ENCODE measurements around the gene TNKS2.

The TNKS2 gene

DNA sequence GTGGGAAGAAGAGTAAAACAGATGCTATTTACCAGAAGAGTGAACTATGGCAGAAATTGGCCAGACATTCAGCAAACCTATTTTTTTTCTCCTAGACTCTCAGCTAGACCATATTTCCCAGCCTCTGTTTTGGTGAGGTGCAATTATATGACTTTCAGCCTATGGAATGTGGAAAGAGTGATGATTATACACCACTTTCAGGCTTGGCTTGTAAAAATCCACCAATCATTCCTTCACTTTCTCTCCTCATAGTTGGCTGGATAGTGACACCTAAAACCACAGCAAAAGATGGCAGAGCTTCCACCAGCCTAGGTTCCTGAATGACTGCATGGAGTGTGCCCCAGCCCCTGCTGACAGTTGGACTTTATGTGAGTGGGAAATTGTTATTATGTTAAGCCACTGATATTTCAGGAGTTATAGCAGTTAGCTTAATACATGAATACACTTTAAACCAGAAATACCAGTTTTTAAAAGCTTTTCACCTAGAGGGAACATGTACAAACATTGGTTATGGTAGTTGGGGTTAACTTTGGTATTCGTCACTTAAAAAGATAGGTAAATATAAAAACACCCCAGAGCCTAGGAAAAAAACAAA is 19.1 kb upstream of the TNKS2 start:
- no peak overlapping the region for H3K4me2 ChIP-seq (ENCODE audit: low read length)
- H3K27me3 ChIP-seq (ENCODE audit: control insufficient read depth, low read length) = no peaks in the 10 kb centered on the region
- TF ChIP-seq EZH2phosphoT487 (IDR thresholded peaks at IDR 0.05; ENCODE audit: borderline replicate concordance, low read length) = no peak
- no peak for TF ChIP-seq CTCF (IDR thresholded peaks at IDR 0.05; ENCODE audit: low read depth, low read length, poor library complexity, severe bottlenecking)
- H3K27ac ChIP-seq (ENCODE audit: low read depth, low read length) = no peak overlapping the region
- H3K9me2 ChIP-seq (replicated peaks; ENCODE audit: control insufficient read depth, low read length) = no peaks in the 10 kb centered on the region
- no peaks in the 10 kb centered on the region for H3F3A ChIP-seq (ENCODE audit: control insufficient read depth, insufficient read depth)
- no peaks in the 10 kb centered on the region for H4K20me1 ChIP-seq (ENCODE audit: control insufficient read depth, insufficient read depth, low read depth, low read length)
- H3K4me3 ChIP-seq (ENCODE audit: low read length) = no peak overlapping the region
- no peaks in the 10 kb centered on the region for H3K36me3 ChIP-seq (ENCODE audit: control insufficient read depth, low read length)
- no peaks in the 10 kb centered on the region for H3K4me1 ChIP-seq (ENCODE audit: control insufficient read depth, low read length)
- no peaks in the 10 kb centered on the region for H3K79me2 ChIP-seq (ENCODE audit: control insufficient read depth, low read length)
- no peaks in the 10 kb centered on the region for H3K9me3 ChIP-seq (ENCODE audit: control insufficient read depth, insufficient read depth, low read length)

- no peaks in the 10 kb centered on the region for H4K20me1 ChIP-seq (ENCODE audit: control insufficient read depth, insufficient read depth, low read depth, low read length)
- no peaks in the 10 kb centered on the region for H3K36me3 ChIP-seq (ENCODE audit: control insufficient read depth, low read length)
- H3F3A ChIP-seq (ENCODE audit: control insufficient read depth, insufficient read depth) = no peaks in the 10 kb centered on the region
- H3K4me2 ChIP-seq (ENCODE audit: low read length) = no peak overlapping the region
- TF ChIP-seq CTCF (IDR thresholded peaks at IDR 0.05; ENCODE audit: low read depth, low read length, poor library complexity, severe bottlenecking) (no peak), EZH2phosphoT487 (IDR thresholded peaks at IDR 0.05; ENCODE audit: borderline replicate concordance, low read length) (no peak)
- no peaks in the 10 kb centered on the region for H3K27me3 ChIP-seq (ENCODE audit: control insufficient read depth, low read length)
- H3K9me2 ChIP-seq (replicated peaks; ENCODE audit: control insufficient read depth, low read length) = no peaks in the 10 kb centered on the region
- H3K27ac ChIP-seq (ENCODE audit: low read depth, low read length) = no peak overlapping the region
- H3K9me3 ChIP-seq (ENCODE audit: control insufficient read depth, insufficient read depth, low read length) = no peaks in the 10 kb centered on the region
- H3K4me3 ChIP-seq (ENCODE audit: low read length) = no peak overlapping the region
- H3K79me2 ChIP-seq (ENCODE audit: control insufficient read depth, low read length) = no peaks in the 10 kb centered on the region
- peaks cover 3% of the 10 kb centered on the region; the same call in 1 of the 2 replicates for H3K4me1 ChIP-seq (ENCODE audit: control insufficient read depth, low read length)
Observed at GRCh38 chr10:91782539-91782938, 15.7 kb upstream of the TNKS2 start.

GRCh38 chr10:91785830-91786229 is 12.4 kb upstream of the TNKS2 start:
- no peak overlapping the region for H3K4me2 ChIP-seq (ENCODE audit: low read length)
- H3K36me3 ChIP-seq (ENCODE audit: control insufficient read depth, low read length) = no peaks in the 10 kb centered on the region
- H3K27ac ChIP-seq (ENCODE audit: low read depth, low read length) = no peak overlapping the region
- H3K4me3 ChIP-seq (ENCODE audit: low read length) = no peak overlapping the region
- H3K9me3 ChIP-seq (ENCODE audit: control insufficient read depth, insufficient read depth, low read length) = no peaks in the 10 kb centered on the region
- no peaks in the 10 kb centered on the region for H3F3A ChIP-seq (ENCODE audit: control insufficient read depth, insufficient read depth)
- no peaks in the 10 kb centered on the region for H3K9me2 ChIP-seq (replicated peaks; ENCODE audit: control insufficient read depth, low read length)
- H3K4me1 ChIP-seq (ENCODE audit: control insufficient read depth, low read length) = peaks cover 3% of the 10 kb centered on the region; the same call in 1 of the 2 replicates
- TF ChIP-seq EZH2phosphoT487 (IDR thresholded peaks at IDR 0.05; ENCODE audit: borderline replicate concordance, low read length) (no peak), CTCF (IDR thresholded peaks at IDR 0.05; ENCODE audit: low read depth, low read length, poor library complexity, severe bottlenecking) (no peak)
- no peaks in the 10 kb centered on the region for H3K27me3 ChIP-seq (ENCODE audit: control insufficient read depth, low read length)
- no peaks in the 10 kb centered on the region for H4K20me1 ChIP-seq (ENCODE audit: control insufficient read depth, insufficient read depth, low read depth, low read length)
- no peaks in the 10 kb centered on the region for H3K79me2 ChIP-seq (ENCODE audit: control insufficient read depth, low read length)

Measured in DOHH2 (cell line).